IMR-90 (cell line): ENCODE measurements around the gene SSTR4. TPM values are rescaled to one million over a fixed set of nuclear protein-coding genes. Genes with fewer than 3 reads are reported as not detected.

Experiments
- ATAC-seq: fragments of 200-7000 bp; cut with Tn5 transposase; 2 replicates; pipeline ENCODE4 v1.9.1; 2020; ENCODE audit warnings: low read depth, mild to moderate bottlenecking, moderate library complexity
- BruUV-seq: library from RNA; stranded (reverse); fragments of 400-500 nt; replicated peaks from 2 replicates; lab custom pipeline; 2021; lab: Mats Ljungman, UMichigan
- CTCF ChIA-PET: fragments of 300-600 bp; formaldehyde crosslinking; extraction: SDS; loops from one replicate; lab custom pipeline; 2021; ENCODE audit warnings: antibody characterized with exemption; lab: Yijun Ruan, JAX
- POLR2A ChIA-PET: fragments of 300-600 bp; sonication (Branson Sonifier 250); formaldehyde crosslinking; loops from one replicate; lab custom pipeline; 2022; ENCODE audit warnings: antibody characterized with exemption; ENCODE audit not compliant: unreplicated experiment; lab: Charles Lee
- DNase-seq: peaks from one replicate; pipeline ENCODE4 v3.0.0; 2013
- H2AFZ ChIP-seq: replicated peaks from 2 replicates; pipeline ENCODE3; 2013; ENCODE audit warnings: low read length, mild to moderate bottlenecking; ENCODE audit not compliant: poor library complexity
- H2AK5ac ChIP-seq: 2 replicates; pipeline ENCODE4 v1.6.1; 2013; ENCODE audit warnings: low read depth, low read length, inconsistent platforms
- H2AK9ac ChIP-seq: replicated peaks from 2 replicates; pipeline ENCODE3; 2013; ENCODE audit warnings: mild to moderate bottlenecking, low read depth, low read length, moderate library complexity; ENCODE audit not compliant: poor library complexity
- H2BK120ac ChIP-seq: 2 replicates; pipeline ENCODE4 v1.6.1; 2013; ENCODE audit warnings: low read depth, low read length, inconsistent platforms
- H2BK15ac ChIP-seq: 3 replicates; pipeline ENCODE4 v1.6.1; 2013; ENCODE audit warnings: low read depth, low read length, inconsistent platforms
- H2BK20ac ChIP-seq: 2 replicates; pipeline ENCODE4 v1.6.1; 2013; ENCODE audit warnings: low read depth, mild to moderate bottlenecking, inconsistent platforms, low read length, moderate library complexity
- H2BK5ac ChIP-seq: 2 replicates; pipeline ENCODE4 v1.6.1; 2013; ENCODE audit warnings: mild to moderate bottlenecking, low read depth, low read length, inconsistent platforms; ENCODE audit not compliant: poor library complexity, severe bottlenecking
- H3K14ac ChIP-seq: replicated peaks from 2 replicates; pipeline ENCODE4 v1.6.1; 2013; ENCODE audit warnings: low read depth, low read length, inconsistent platforms
- H3K18ac ChIP-seq: 2 replicates; pipeline ENCODE4 v1.6.1; 2013; ENCODE audit warnings: low read depth, low read length, control low read depth
- H3K23ac ChIP-seq: 2 replicates; pipeline ENCODE4 v1.6.1; 2013; ENCODE audit warnings: low read depth, low read length, inconsistent platforms
- H3K27ac ChIP-seq: 2 replicates; pipeline ENCODE4 v1.5.1; 2013; ENCODE audit warnings: mild to moderate bottlenecking, control low read depth, low read length; ENCODE audit not compliant: insufficient read depth
- H3K27me3 ChIP-seq: 2 replicates; pipeline ENCODE4 v1.6.1; 2013; ENCODE audit warnings: low read length; ENCODE audit not compliant: control insufficient read depth, insufficient read depth
- H3K36me3 ChIP-seq: 2 replicates; pipeline ENCODE4 v1.6.1; 2013; ENCODE audit warnings: low read length, mixed read lengths; ENCODE audit not compliant: control insufficient read depth, insufficient read depth
- H3K4ac ChIP-seq: 2 replicates; pipeline ENCODE4 v1.6.1; 2013; ENCODE audit warnings: low read depth, low read length, inconsistent platforms
- H3K4me1 ChIP-seq: 2 replicates; pipeline ENCODE4 v1.6.1; 2013; ENCODE audit warnings: low read length, mixed read lengths; ENCODE audit not compliant: control insufficient read depth, insufficient read depth
- H3K4me2 ChIP-seq: 2 replicates; pipeline ENCODE4 v1.6.1; 2013; ENCODE audit warnings: low read depth, mild to moderate bottlenecking, control low read depth, low read length, moderate library complexity
- H3K4me3 ChIP-seq: 2 replicates; pipeline ENCODE4 v1.5.1; 2013; ENCODE audit warnings: low read depth, mild to moderate bottlenecking, control low read depth, low read length, moderate library complexity; ENCODE audit not compliant: insufficient read depth
- H3K56ac ChIP-seq: 2 replicates; pipeline ENCODE4 v1.6.1; 2013; ENCODE audit warnings: low read length, inconsistent platforms; ENCODE audit not compliant: insufficient read depth; ENCODE audit errors: extremely low read depth
- H3K79me1 ChIP-seq, 2 experiments: 2 replicates each; pipeline ENCODE4 v1.6.1; 2013; ENCODE audit warnings: low read length in 2 of 2, inconsistent platforms in 1 of 2, low read depth in 1 of 2
- H3K9ac ChIP-seq: 2 replicates; pipeline ENCODE4 v1.6.1; 2013; ENCODE audit warnings: low read depth, low read length, control low read depth
- H3K9me1 ChIP-seq: 2 replicates; pipeline ENCODE4 v1.6.1; 2013; ENCODE audit warnings: low read length, inconsistent platforms; ENCODE audit not compliant: insufficient read depth
- H3K9me3 ChIP-seq: 2 replicates; pipeline ENCODE4 v1.6.1; 2013; ENCODE audit warnings: low read length; ENCODE audit not compliant: control insufficient read depth, insufficient read depth
- H4K20me1 ChIP-seq: 2 replicates; pipeline ENCODE4 v1.6.1; 2013; ENCODE audit warnings: low read length, inconsistent platforms; ENCODE audit not compliant: insufficient read depth
- H4K5ac ChIP-seq: 2 replicates; pipeline ENCODE4 v1.6.1; 2013; ENCODE audit warnings: mild to moderate bottlenecking, low read depth, low read length, control low read depth
- H4K8ac ChIP-seq, 2 experiments: 2 replicates each; pipeline ENCODE4 v1.6.1; 2013; ENCODE audit warnings: low read depth in 2 of 2, low read length in 2 of 2, control low read depth in 1 of 2, inconsistent platforms in 1 of 2
- H4K91ac ChIP-seq: 2 replicates; pipeline ENCODE4 v1.6.1; 2013; ENCODE audit warnings: low read depth, low read length, inconsistent platforms; ENCODE audit not compliant: insufficient read depth
- CEBPB ChIP-seq: IDR thresholded peaks from 2 replicates; pipeline ENCODE4 v1.6.1; 2012; ENCODE audit warnings: low read depth, low read length, improper control_type of control experiment
- CTCF ChIP-seq: conservative IDR thresholded peaks from 2 replicates; pipeline ENCODE4 v1.5.1; 2012; ENCODE audit warnings: mild to moderate bottlenecking, low read depth, low read length, improper control_type of control experiment
- FOS ChIP-seq: fragments of 150-350 bp; IDR thresholded peaks from 2 replicates; pipeline ENCODE4 v1.6.1; 2016; ENCODE audit warnings: low read depth, low read length
- MAZ ChIP-seq: IDR thresholded peaks from 2 replicates; pipeline ENCODE4 v1.6.1; 2012; ENCODE audit warnings: low read depth, mild to moderate bottlenecking, low read length, improper control_type of control experiment, moderate library complexity, borderline replicate concordance
- NFE2L2 ChIP-seq: fragments of 150-350 bp; IDR thresholded peaks from 2 replicates; pipeline ENCODE4 v1.6.1; 2016; ENCODE audit warnings: low read depth, mild to moderate bottlenecking, low read length
- POLR2A ChIP-seq: IDR thresholded peaks from 2 replicates; pipeline ENCODE4 v1.6.1; 2012; ENCODE audit warnings: mild to moderate bottlenecking, low read depth, low read length
- RAD21 ChIP-seq: IDR thresholded peaks from 2 replicates; pipeline ENCODE4 v1.6.1; 2012; ENCODE audit warnings: low read length, improper control_type of control experiment
- RCOR1 ChIP-seq: IDR thresholded peaks from 2 replicates; pipeline ENCODE4 v1.6.1; 2012; ENCODE audit warnings: mild to moderate bottlenecking, low read length, improper control_type of control experiment; ENCODE audit not compliant: insufficient replicate concordance
- SMC3 ChIP-seq: fragments of 150-350 bp; IDR thresholded peaks from 2 replicates; pipeline ENCODE4 v1.6.1; 2016; ENCODE audit warnings: low read depth, mild to moderate bottlenecking, antibody characterized with exemption, low read length, moderate library complexity
- WGBS, 2 experiments: methylation state at CpG; one replicate each; pipeline versions ENCODE4 v1.1.5 to v1.1.7; 2013; ENCODE audit warnings: missing lambda C conversion rate in 2 of 2; ENCODE audit not compliant: insufficient read length in 1 of 2; ENCODE audit errors: extremely low coverage in 2 of 2; 5-methylcytosine and 5-hydroxymethylcytosine counted together
- dilution Hi-C: fragments of 300-500 bp; cut with HindIII; formaldehyde crosslinking; loops from one replicate; pipeline ENCODE4 v1.14.3; 2018; ENCODE audit warnings: low sequenced_read_pairs; ENCODE audit not compliant: unreplicated experiment
- in situ Hi-C: fragments of 300-500 bp; cut with MboI; formaldehyde crosslinking; loops from 3 replicates; pipeline ENCODE4 v1.14.3; 2019; ENCODE audit warnings: low sequenced_read_pairs, inconsistent platforms, mixed read lengths
- intact Hi-C: fragments of 100-400 bp; cut with micrococcal nuclease; formaldehyde crosslinking; loops from 2 replicates; pipeline ENCODE4 v1.10.0; 2022
- polyA plus RNA-seq, 3 experiments: library from polyadenylated mRNA; depleted of rRNA; stranded (reverse); fragments of >200 nt; gene quantifications; 2 replicates each; pipeline ENCODE4 v1.2.3, GENCODE V29; 2012; ENCODE audit warnings: low replicate concordance in 1 of 3
- total RNA-seq: library from RNA; depleted of rRNA; stranded (reverse); fragments of >200 nt; gene quantifications from 2 replicates; pipeline ENCODE4 v1.2.3, GENCODE V29; 2012

The SSTR4 gene
- total and polyA plus RNA-seq, 2 of the 4 experiments (the other 2 are of a cell fraction), result not detected

GRCh38 chr20:23059846-23060245, 24.7 kb downstream of the SSTR4 start:
- Histone ChIP-seq H3K9me3 (no peaks in the 10 kb centered on the region), H3K27ac (no peak overlapping the region), H4K8ac (no peak overlapping the region), H3K18ac (no peak overlapping the region), H3K36me3 (no peaks in the 10 kb centered on the region), H3K23ac (no peak overlapping the region), H4K20me1 (no peaks in the 10 kb centered on the region), H2AFZ (no peak overlapping the region), H3K4me1 (peaks cover 10% of the 10 kb centered on the region; the same call in 1 of the 2 replicates), H3K9ac (no peak overlapping the region), H3K14ac (no peak overlapping the region), H3K4me3 (no peak overlapping the region), H2BK5ac (no peak overlapping the region), H3K4ac (no peak overlapping the region), H2BK120ac (no peak overlapping the region), H2BK15ac (no peak overlapping the region), H4K91ac (no peak overlapping the region), H2AK9ac (no peak overlapping the region), H3K4me2 (no peak overlapping the region), H3K9me1 (0 out of 2 replicates have a peak, but pooled peaks cover 2% of the 10 kb centered on the region), H3K79me1 (no peaks in the 10 kb centered on the region), H2BK20ac (no peak overlapping the region), H3K56ac (no peak overlapping the region), H4K5ac (no peak overlapping the region), H3K27me3 (peaks cover 15% of the 10 kb centered on the region), H2AK5ac (no peak overlapping the region)
- dilution Hi-C loops (no loop called here), in situ Hi-C loops (loop anchor here (10.0 kb wide), 1 partner anchor 285 kb away; no protein-coding TSS in a partner anchor), intact Hi-C loops (loop anchor here (5.0 kb wide), 1 partner anchor 177 kb away; no protein-coding TSS in a partner anchor)
- BruUV-seq, result no TSS peak
- ATAC-seq (no peak), DNase-seq (no peak)
- WGBS, 2 experiments, result no CpG with 5 or more reads among the region's 3 CpGs
- POLR2A ChIA-PET, result no interaction called here
- CTCF ChIA-PET, result no interaction called here
- no peak for TF ChIP-seq CTCF
- no peak for TF ChIP-seq CEBPB
- TF ChIP-seq MAZ, result no peak
- no peak for TF ChIP-seq FOS
- no peak for TF ChIP-seq RAD21
- no peak for TF ChIP-seq SMC3
- no peak for TF ChIP-seq RCOR1
- TF ChIP-seq POLR2A, result no peak
- no peak for TF ChIP-seq NFE2L2
